NCI-H2107 treated with DMSO at 0.1 percent for 48 hours (cell line): ENCODE results near the gene CSHL1.
"Not testable (repeated sequence)": the region's sequence is repeated elsewhere in the genome, so short reads cannot be mapped to it uniquely, and the experiment has no call there.

Experiments used
- DNase-seq: peaks from one replicate; lab custom pipeline; 2025; ENCODE audit not compliant: unreplicated experiment; lab: John Stamatoyannopoulos, UW

CSHL1 gene

GRCh38 chr17:63892316-63893037, 18.6 kb downstream of the CSHL1 start:
- not testable (repeated sequence) for DNase-seq

GRCh38 chr17:63889026-63889848, 21.8 kb downstream of the CSHL1 start:
- not testable (repeated sequence) for DNase-seq

- DNase-seq = not testable (repeated sequence)
These were observed 25.9 kb downstream of the CSHL1 start for GRCh38 chr17:63885119-63885518.

DNA sequence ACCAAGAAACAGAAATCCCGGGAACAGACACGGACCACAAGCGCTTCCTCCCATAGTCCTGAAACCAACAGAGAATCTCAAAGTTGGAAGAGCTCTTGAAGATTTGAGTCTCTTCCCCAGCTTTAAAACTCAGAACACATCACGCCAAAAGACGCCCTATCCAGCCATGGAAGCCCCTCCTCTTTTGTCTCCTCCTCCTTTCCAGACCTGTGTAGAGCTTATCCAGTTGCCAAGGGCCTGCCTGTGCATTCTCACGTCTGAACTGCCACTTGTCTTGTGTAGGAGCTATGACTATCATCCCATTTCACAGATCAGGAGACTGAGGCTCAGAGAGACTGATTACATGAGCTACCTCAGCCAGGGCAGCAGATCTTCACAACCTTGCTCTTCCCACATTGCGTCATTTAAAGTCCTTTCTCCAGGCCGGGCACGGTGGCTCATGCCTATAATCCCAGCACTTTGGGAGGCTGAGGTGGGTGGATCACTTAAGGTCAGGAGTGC, 28.4 kb downstream of the CSHL1 start:
- not testable (repeated sequence) for DNase-seq

GRCh38 chr17:63881935-63882601, 29.0 kb downstream of the CSHL1 start, which contains the start of gene GH2:
Gene GH2 (minus strand): TSS chr17:63881944. CDS start chr17:63881801, 143 bp downstream.
- no peak for DNase-seq

- DNase-seq = not testable (repeated sequence)
These were observed 29.7 kb downstream of the CSHL1 start for GRCh38 chr17:63881337-63881736.

GRCh38 chr17:63880706-63881105, 30.4 kb downstream of the CSHL1 start:
- no peak for DNase-seq

DNA sequence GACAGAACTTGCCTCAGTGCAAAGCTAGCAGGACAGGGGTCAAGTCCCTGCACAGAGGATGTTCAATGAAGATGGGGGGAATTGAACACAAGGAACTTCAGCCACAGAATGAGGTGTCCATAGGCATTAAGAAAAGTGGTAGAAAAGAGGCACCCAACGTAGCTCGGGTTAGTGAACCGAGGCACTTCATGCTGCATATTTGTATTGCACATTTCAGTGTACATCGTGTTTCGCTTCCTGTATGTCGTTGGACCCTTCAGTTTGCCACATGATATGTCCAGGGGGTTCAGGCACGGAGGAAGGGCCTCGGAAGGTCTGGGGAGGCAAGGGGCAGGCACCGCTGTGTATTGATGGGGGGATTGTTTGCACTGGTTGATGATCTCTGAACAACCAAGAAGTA, 32.6 kb downstream of the CSHL1 start:
- not testable (repeated sequence) for DNase-seq

- not testable (repeated sequence) for DNase-seq
These were observed 36.4 kb downstream of the CSHL1 start for GRCh38 chr17:63874693-63875092.

DNA sequence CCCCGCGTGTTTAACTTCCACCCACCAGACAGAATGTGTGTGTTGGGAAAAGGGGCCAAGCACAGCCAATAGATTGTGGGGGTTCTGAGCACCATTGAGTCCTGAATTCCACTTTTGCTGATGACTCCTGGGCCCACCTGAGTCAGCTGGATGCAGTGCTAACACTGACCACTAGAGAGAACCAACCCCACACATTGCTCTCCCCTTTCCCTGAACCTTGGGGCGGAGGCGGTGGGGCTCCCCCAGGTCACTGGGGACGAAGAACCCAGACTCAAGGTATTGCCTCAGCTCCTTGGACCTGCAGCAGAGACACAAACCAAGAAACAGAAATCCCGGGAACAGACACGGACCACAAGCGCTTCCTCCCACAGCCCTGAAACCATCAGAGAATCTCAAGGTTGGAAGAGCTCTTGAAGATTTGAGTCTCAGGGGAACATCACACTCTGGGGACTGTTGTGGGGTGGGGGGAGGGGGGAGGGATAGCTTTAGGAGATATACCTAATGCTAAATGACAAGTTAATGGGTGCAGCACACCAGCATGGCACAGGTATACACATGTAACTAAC, 36.9 kb downstream of the CSHL1 start:
- DNase-seq = not testable (repeated sequence)

GRCh38 chr17:63873577-63873976, 37.5 kb downstream of the CSHL1 start, which contains the start of gene CSH2:
Gene CSH2 (minus strand): TSS chr17:63873677. CDS start chr17:63873614, 63 bp downstream.
- not testable (repeated sequence) for DNase-seq

- DNase-seq = not testable (repeated sequence)
These were observed 39.3 kb downstream of the CSHL1 start for GRCh38 chr17:63871646-63872365.

- DNase-seq = not testable (repeated sequence)
These were observed 40.8 kb downstream of the CSHL1 start for GRCh38 chr17:63870292-63870665.

DNA sequence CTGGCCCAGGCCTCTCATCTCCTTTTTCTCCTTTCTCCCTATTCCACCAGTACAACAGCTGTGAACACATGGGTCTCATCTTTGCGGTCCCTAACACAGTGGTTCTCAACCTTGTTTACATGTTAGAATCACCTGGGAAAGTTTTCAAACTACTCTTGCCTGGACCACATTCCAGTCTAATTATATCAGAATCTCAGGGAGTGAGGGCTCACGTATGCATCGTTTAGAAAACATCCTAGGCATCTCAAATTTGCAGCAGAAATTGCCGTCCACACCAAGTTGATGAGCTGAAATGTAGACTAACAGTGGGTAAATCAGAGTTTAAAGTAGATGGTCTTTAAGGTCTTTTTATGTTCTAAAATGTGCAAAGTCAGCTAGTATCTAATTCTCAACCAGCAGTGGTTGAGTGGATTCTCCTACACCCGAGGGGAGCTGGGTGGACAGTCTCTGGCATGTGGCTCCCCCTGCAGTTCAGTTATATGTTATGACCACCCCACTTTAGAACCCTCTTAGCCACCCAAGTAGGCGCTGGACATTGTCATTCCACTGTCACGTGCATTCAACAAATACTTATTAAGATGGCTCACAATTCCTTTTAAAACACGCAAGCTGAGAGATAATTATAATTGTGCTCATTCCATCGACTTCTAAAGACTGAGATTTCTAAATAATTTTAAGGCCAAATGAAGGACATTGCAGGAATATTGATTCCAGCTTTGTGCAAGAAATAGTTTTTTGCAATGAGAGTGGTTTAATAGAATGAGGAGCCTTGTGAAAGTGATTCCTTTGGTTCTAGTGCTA, 41.4 kb downstream of the CSHL1 start:
- DNase-seq = not testable (repeated sequence)

- DNase-seq = not testable (repeated sequence)
These were observed 44.4 kb downstream of the CSHL1 start for GRCh38 chr17:63866625-63867024.
